Measurements from ENCODE around the gene CDT1. TPM values are rescaled to one million over a fixed set of nuclear protein-coding genes. Genes with fewer than 3 reads are reported as not detected.

CDT1 gene
- total and polyA plus RNA-seq, 2 experiments from 2014 or later = 32.6 to 187 TPM

DNA sequence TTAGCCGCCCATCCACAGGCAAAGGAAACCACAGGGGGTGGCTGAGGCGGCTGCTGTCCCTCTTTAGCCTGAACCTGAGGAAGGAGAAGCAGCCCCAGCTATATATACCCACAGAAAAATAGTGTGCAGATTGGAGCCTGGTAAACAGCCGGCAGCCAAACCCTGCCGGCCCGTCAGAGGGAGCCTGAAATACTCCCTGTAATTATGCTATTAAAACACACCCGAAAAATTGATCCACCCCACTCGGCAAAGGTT is 25.4 kb upstream of the CDT1 start (continued):
- TF ChIP-seq, protein P1, sequence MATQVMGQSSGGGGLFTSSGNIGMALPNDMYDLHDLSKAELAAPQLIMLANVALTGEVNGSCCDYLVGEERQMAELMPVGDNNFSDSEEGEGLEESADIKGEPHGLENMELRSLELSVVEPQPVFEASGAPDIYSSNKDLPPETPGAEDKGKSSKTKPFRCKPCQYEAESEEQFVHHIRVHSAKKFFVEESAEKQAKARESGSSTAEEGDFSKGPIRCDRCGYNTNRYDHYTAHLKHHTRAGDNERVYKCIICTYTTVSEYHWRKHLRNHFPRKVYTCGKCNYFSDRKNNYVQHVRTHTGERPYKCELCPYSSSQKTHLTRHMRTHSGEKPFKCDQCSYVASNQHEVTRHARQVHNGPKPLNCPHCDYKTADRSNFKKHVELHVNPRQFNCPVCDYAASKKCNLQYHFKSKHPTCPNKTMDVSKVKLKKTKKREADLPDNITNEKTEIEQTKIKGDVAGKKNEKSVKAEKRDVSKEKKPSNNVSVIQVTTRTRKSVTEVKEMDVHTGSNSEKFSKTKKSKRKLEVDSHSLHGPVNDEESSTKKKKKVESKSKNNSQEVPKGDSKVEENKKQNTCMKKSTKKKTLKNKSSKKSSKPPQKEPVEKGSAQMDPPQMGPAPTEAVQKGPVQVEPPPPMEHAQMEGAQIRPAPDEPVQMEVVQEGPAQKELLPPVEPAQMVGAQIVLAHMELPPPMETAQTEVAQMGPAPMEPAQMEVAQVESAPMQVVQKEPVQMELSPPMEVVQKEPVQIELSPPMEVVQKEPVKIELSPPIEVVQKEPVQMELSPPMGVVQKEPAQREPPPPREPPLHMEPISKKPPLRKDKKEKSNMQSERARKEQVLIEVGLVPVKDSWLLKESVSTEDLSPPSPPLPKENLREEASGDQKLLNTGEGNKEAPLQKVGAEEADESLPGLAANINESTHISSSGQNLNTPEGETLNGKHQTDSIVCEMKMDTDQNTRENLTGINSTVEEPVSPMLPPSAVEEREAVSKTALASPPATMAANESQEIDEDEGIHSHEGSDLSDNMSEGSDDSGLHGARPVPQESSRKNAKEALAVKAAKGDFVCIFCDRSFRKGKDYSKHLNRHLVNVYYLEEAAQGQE (IDR thresholded peaks at IDR 0.05; ENCODE audit: unreplicated experiment) = no peak

DNA sequence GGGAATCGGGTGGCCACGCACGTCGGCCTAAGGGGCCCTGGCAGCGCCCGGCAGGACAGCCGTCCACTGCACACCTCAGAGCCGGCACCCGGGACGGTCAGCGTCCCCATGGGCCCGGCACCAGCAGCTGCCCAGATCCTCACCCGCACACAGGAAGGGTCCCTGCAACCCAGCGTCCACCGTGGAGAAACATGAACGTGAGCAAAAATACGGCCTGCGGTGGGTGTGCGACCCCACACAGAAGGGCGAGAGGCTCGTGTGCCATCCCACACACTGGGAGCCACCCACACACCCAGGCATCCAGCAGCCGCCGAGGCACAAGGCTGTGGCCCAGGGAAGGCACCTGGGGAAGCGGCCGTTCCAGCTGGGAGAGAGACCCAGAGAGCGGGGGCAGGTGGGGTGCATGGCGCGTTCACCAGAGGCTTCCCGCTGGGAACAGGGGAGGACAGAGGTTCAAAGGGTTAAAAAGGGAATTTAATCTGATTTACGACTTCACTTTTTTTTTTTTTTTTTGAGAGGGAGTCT is 25.0 kb upstream of the CDT1 start:
- H2AFZ ChIP-seq = no peak overlapping the region
- H3K4me3 ChIP-seq = no peak overlapping the region
- no peak overlapping the region for H3K4me2 ChIP-seq
- Mint-ChIP-seq H3K4me3 (no peak overlapping the region), H3K27ac (no peak overlapping the region), H3K27me3 (ENCODE audit: insufficient read depth, low read depth, poor library complexity) (peaks cover 24% of the 10 kb centered on the region), H3K4me1 (peaks cover 48% of the 10 kb centered on the region), H3K36me3 (ENCODE audit: low read depth) (no peaks in the 10 kb centered on the region), H3K9me3 (no peaks in the 10 kb centered on the region; the same call in 2 of the 3 replicates)
- ATAC-seq (no peak), DNase-seq (ENCODE audit: low spot score) (peak; percentile 19)
- H3K27me3 ChIP-seq (ENCODE audit: insufficient read depth) = no peaks in the 10 kb centered on the region
- H3F3A ChIP-seq (replicated peaks; ENCODE audit: low read depth) = peaks cover 5% of the 10 kb centered on the region; the same call in 1 of the 2 replicates
- H3K27ac ChIP-seq (ENCODE audit: low read depth) = 0 out of 2 replicates have a peak overlapping the region, but pooled peaks have one; percentile 26
- H3K36me3 ChIP-seq (ENCODE audit: insufficient read depth) = no peaks in the 10 kb centered on the region
- H4K20me1 ChIP-seq (replicated peaks; ENCODE audit: insufficient read depth) = 0 out of 2 replicates have a peak, but pooled peaks cover 7% of the 10 kb centered on the region
- peaks cover 26% of the 10 kb centered on the region; the same call in 1 of the 2 replicates for H3K4me1 ChIP-seq (ENCODE audit: insufficient read depth)
- peaks cover 87% of the 10 kb centered on the region for H3K79me2 ChIP-seq (replicated peaks; ENCODE audit: insufficient read depth)
- no peaks in the 10 kb centered on the region for H3K9me2 ChIP-seq (ENCODE audit: insufficient read depth)
- TF ChIP-seq, protein P2, sequence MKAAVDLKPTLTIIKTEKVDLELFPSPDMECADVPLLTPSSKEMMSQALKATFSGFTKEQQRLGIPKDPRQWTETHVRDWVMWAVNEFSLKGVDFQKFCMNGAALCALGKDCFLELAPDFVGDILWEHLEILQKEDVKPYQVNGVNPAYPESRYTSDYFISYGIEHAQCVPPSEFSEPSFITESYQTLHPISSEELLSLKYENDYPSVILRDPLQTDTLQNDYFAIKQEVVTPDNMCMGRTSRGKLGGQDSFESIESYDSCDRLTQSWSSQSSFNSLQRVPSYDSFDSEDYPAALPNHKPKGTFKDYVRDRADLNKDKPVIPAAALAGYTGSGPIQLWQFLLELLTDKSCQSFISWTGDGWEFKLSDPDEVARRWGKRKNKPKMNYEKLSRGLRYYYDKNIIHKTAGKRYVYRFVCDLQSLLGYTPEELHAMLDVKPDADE (IDR thresholded peaks at IDR 0.05) = no peak
- TF ChIP-seq, protein P3, sequence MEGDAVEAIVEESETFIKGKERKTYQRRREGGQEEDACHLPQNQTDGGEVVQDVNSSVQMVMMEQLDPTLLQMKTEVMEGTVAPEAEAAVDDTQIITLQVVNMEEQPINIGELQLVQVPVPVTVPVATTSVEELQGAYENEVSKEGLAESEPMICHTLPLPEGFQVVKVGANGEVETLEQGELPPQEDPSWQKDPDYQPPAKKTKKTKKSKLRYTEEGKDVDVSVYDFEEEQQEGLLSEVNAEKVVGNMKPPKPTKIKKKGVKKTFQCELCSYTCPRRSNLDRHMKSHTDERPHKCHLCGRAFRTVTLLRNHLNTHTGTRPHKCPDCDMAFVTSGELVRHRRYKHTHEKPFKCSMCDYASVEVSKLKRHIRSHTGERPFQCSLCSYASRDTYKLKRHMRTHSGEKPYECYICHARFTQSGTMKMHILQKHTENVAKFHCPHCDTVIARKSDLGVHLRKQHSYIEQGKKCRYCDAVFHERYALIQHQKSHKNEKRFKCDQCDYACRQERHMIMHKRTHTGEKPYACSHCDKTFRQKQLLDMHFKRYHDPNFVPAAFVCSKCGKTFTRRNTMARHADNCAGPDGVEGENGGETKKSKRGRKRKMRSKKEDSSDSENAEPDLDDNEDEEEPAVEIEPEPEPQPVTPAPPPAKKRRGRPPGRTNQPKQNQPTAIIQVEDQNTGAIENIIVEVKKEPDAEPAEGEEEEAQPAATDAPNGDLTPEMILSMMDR (conservative IDR thresholded peaks at IDR 0.05; ENCODE audit: low read depth in 2 of 2) = no peak
- TF ChIP-seq CREB1 (CRISPR knock-in tag; IDR thresholded peaks at IDR 0.05; ENCODE audit: low read depth) = no peak
- TF ChIP-seq ZNF331 (CRISPR knock-in tag; IDR thresholded peaks at IDR 0.05; ENCODE audit: low read depth) = no peak
- no peak for TF ChIP-seq JUNB (IDR thresholded peaks at IDR 0.05; ENCODE audit: unreplicated experiment)
- no peak for TF ChIP-seq NANOG (IDR thresholded peaks at IDR 0.05; ENCODE audit: borderline replicate concordance)
- no peak for TF ChIP-seq POLR2AphosphoS5 (IDR thresholded peaks at IDR 0.05; ENCODE audit: low read depth)
- TF ChIP-seq STAT1 (IDR thresholded peaks at IDR 0.05; ENCODE audit: unreplicated experiment) = no peak
- no peak for TF ChIP-seq ZNF114 (CRISPR knock-in tag; IDR thresholded peaks at IDR 0.05)
- no peak for TF ChIP-seq EZH2phosphoT487 (IDR thresholded peaks at IDR 0.05; ENCODE audit: unreplicated experiment)
- TF ChIP-seq, protein P1 (IDR thresholded peaks at IDR 0.05; ENCODE audit: unreplicated experiment) = no peak
